ENCODE results near the gene NKD2.

DNA sequence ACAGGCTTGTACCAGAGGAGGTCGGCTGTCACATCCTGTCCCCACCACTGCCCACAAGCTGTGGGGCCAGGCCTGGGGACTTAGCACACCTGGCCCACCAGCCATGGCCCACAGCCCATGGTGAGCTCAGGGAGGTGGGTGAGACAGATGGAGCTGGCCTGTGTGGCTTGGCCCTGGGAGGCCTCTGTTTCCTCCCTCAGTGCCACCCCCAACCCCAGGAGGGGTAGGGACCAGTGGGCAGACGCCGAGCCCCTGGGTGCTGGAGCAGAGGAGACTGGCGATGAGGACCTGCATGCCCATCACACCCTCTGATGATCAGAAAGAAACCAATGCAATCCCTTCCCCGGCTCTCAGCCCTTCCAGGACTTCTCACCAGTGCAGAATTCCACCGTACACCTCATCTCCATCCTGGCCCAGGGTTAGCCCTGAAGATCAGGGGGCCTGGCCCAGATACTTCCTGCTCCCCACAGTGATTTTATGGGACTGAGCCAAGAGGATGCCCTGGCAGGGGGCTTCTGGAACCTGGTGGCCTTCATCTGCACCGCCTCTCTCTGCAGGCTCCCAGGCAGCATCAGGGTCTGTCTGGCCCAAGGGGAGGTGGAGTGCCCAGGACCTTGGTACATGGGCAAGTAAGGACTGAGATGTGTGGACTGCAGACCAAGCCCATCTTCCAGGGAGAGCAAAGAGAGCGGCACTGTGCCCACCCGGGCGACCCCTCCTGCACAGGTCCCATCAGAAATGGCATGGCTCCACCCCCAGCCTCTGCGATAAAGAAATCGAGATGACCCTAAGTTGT, 16.9 kb upstream of the NKD2 start:
- TF ChIP-seq ZNF274 (IDR thresholded peaks at IDR 0.05; ENCODE audit: low read depth, low read length) (no peak), YY1 (IDR thresholded peaks at IDR 0.05; ENCODE audit: insufficient read depth, insufficient read length) (no peak)
